HG03378 (cell line): ENCODE measurements around the gene FSD1L.
"Not testable (repeated sequence)": the region's sequence is repeated elsewhere in the genome, so short reads cannot be mapped to it uniquely, and the experiment has no call there.

Experiments used
- ATAC-seq: cut with Tn5 transposase; IDR thresholded peaks from one replicate; pipeline ENCODE4 v1.9.1; 2021; ENCODE audit warnings: mild to moderate bottlenecking, moderate library complexity; ENCODE audit not compliant: unreplicated experiment

The FSD1L gene

DNA sequence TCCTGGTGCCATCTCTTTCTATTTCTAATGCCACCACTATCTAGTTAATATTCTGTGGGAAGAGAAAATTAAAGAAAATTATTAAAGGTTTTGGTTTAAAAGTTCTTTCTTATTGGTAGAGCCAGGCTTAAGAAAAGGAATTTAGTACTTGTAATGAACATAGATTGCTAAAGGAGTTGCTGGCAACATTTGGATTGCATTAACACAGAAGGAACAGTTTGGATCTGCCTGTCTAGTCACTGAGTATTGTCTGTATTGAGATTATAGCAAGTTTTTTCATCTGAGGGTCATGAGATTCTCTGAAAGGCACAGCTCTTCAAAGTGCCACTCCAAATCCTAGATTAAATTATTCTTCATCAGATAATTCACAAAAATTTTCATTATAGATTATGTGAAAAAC is 32.0 kb downstream of the FSD1L start:
- ATAC-seq = no peak

DNA sequence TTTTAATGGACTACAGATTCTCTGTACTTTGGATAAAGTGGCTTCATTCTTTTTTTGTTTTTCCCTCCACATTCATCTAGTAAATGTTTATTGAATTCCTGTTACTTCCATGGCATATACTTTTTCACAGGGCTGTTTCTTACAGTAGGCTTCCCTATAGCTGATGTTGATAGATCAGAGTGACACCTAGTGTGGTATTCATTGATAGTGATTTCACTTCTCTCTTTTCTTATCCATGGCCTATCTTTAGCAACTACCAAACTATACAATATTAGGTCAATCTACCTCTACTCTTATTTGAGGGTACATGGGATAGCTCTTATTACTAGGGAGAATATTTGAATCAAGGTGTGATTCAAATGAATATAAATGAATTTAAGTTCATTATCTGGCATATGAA is 35.8 kb downstream of the FSD1L start:
- peak; percentile 77 for ATAC-seq

DNA sequence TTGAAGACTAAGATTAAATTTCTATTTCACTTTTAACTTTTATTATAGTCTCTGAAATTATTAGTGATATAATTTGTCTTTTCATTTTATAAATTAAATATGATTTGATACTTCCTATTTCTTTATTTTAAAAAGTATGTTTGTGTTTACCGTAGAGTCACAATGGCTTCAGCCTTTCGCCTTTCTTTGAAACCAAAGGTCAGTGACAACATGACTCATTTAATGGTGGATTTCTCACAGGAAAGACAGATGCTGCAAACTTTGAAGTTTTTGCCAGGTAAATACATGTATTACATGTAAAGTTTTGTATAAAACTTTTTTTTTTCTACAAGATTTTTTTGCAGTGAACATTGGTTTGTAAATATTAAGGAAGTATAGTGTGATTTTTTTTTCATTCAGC is 36.4 kb downstream of the FSD1L start:
- no peak for ATAC-seq

DNA sequence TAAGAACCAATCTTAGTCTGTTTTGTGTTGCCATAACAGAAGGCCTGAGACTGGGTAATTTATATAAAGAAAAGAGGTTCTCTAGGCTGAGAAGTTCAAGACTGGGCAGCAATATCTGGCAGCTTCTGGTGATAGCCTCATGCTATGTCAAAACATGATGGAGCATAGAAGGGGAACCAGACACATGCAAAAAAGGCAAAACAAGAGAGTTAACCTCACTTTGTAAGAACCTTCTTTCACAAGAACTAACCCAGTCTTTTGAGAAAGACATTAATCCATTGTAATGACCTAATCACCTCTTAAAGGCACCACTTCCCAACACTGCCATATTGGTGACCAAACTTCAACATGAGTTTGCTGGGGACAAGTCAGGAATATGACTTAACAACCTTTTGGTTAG is 37.3 kb downstream of the FSD1L start:
- ATAC-seq = no peak

DNA sequence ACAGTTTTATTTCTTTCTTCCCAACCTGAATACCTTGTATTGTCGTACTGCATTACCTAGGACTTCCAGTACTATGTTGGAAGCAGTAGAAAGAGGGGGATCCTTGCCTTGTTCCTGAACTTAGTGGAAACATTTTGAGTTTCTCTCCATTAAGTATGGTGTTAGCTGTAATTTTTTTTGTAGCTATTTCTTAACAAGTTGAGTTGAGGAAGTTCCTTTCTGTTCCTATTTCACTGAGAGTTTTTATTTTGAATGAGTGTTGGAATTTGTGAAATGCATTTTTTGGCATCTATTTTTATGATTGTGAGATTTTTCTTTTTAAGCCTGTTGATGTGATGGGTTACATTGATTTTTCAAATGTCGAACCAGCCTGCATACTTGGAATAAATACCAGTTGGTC is 49.0 kb downstream of the FSD1L start:
- no peak for ATAC-seq

DNA sequence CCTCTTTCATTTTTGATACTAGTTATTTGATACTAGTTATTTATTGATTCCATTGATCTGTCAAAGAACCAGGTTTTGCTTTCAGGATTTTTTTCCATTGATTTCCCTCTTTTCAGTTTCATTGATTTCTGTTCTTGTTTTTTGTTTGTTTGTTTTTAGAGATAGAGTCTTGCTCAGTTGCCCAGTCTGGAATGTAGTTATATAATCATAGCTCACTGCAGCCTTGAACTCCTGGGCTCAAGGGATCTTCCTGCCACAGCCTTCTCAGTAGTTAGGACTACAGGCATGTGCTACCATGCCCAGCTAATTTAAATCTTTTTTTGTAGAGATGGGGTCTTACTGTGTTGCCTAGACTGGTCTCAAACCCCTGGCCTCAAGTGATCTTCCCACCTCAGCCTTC is 49.9 kb downstream of the FSD1L start:
- no peak for ATAC-seq

DNA sequence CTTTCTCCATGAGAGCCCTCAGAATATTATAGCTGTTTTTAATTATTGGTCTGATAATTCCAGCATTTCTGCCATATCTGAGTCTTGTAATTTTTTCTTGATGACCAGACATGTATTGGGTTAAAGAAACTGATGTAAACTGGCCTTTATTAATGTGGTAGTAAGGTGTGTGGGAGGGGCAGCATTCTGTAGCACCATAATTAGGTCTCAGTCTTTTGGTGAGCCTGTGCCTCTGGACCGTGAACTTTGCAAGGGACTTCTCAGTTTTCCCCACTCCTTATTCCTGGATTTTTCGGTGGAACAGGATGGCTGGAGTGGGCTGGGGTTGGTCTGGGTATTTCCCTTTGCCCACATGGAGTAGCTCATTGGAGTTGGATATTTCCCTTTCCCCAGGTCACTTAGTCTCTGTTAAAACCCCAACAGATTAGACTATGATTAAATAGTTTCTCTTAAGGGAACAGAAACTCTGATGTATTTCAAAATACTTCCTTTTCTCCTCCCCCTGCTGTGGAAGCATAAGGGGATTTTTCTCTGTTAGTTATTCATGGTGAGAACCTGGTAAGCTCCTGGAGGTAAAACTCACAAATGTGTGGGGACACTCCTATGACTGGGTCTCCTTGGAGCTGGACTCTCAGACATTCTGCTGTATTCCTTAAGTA is 52.4 kb downstream of the FSD1L start:
- peak; percentile 94 for ATAC-seq

DNA sequence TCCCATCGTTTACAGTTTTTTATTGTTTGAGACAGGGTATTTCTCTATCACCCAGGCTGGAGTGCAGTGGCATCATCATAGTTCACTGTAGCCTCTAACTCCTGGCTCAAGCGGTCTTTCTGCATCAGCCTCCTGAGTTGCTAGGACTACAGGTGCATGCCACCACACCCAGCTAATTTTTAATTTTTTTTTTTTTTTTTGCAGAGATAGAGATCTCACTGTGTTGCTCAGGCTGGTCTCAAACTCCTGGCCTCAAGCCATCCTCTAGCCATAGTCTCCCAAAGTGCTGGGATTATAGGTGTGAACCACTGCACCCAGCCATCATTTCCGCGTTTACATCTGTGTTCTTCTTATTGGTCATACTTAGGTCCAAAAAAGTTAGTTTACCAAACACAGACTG is 53.6 kb downstream of the FSD1L start:
- ATAC-seq = no peak

DNA sequence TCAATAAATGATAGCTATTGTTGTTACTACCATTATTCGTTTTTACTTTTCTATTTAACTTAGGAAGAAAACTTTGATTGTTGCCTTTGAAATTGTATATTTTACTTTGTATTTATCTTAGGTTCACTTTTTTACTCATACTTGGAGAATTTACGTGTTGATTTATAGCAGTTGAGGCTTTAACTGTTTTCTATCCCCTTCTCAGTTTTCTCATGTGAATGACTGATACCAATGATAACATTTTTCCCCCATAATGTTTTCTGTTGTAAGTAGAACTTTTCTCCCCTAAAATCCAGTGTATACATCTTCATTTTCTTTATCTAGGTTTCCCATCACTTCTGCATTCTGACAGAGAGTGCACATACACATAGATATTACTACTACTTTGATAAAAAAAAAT is 54.4 kb downstream of the FSD1L start:
- no peak for ATAC-seq

DNA sequence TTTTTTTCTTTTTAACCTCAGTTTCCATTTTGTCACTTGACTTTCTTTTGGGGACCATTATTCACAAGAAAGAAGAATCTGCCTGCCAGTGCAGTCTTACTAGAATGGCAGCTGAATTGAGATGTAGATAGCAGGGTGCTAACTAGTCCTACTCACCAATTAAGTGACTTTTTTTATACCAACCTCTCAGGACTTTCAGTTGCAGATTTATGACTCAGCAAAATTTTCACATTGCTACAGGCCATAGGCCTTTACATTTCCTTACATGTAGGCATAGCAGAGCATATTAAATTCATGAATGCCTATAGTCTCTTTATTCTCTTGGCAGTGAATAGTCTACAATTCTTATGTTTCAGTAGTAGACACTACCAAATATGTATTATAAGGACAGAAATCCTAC is 56.0 kb downstream of the FSD1L start:
- ATAC-seq = peak; percentile 34

DNA sequence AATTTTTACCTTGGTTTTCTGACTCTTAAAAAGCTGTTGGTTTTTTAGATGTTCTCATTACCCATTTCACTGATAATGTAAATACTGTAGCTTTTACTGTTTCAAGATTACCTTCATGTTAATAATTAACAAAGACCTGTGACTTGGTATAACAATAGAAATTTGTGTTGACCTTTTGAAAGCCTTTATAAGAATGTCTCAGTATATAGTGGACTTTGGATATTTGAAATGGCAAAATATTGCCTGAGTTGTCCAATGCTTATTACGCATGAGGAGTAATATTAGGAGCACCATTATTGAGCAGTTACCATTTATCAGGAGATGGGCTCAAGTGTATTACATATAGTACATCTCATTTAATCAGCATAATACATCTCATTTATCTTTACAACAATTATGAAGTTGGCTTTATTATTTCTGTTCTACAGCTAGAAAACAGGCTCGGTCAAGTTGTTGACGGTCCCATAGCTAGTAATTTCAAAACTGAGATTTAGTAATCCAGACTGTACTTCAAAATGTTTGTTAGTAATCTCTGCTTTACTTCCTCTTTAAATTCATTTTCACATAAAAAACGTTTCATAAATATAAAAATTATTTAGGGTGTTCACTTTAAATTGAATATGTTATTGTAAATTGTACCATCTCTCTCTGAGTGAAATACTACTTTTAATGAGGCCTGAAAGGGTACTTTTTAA is 59.4 kb downstream of the FSD1L start:
- no peak for ATAC-seq

DNA sequence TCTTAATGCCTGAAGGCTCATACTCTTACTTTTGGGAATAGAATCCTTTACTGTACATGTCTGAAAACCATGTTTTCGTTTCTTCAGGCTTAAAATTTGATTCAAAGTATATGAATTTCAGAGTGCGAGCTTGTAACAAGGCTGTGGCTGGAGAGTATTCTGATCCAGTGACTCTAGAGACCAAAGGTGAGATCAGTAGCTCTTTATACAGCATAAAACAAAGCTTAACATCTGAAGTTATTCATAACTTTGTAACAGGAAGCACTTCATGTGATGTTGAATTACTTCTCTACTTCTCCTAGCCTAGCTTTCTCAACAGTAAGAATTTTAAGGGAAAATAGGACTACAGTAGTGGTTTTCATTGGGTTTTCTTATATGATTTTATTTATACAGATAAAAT is 60.7 kb downstream of the FSD1L start:
- no peak for ATAC-seq

DNA sequence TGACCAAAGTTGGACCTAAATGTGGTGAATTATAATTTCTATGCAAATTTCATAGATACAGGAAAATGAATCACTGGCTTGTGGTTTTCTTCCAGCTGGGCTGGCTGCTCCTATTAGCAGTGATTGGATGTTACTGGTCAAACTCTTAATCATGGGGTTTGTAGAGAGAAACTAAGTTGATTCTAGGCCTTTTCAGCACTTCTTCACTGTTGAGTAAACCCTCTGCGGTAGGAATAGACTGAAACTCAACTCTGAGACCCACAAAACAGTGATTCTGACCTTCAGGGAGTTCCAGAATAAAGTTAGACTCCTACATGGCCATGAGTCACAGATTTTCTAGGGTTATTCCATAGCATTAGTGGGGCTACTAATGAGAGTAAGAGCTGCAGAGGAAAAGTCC is 62.2 kb downstream of the FSD1L start:
- ATAC-seq = peak; percentile 85

DNA sequence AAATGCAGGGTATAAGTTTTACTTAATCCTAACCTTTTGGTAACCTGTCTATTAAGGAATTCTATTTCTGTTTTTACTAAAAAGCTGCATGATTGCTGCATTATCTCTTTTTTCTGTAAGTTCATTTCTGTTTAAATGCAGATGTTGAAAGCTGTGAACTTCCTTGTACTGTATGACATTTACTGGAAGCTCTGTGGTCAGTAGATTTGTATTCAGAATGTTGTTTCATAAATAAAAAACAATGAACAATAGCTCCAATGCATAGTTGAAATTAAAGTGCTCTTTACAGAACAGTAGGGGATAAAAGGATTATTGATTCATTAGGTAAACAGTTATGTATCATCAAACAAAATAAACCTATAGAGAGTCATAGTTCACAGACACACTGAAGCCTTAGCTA is 63.6 kb downstream of the FSD1L start:
- ATAC-seq = no peak

DNA sequence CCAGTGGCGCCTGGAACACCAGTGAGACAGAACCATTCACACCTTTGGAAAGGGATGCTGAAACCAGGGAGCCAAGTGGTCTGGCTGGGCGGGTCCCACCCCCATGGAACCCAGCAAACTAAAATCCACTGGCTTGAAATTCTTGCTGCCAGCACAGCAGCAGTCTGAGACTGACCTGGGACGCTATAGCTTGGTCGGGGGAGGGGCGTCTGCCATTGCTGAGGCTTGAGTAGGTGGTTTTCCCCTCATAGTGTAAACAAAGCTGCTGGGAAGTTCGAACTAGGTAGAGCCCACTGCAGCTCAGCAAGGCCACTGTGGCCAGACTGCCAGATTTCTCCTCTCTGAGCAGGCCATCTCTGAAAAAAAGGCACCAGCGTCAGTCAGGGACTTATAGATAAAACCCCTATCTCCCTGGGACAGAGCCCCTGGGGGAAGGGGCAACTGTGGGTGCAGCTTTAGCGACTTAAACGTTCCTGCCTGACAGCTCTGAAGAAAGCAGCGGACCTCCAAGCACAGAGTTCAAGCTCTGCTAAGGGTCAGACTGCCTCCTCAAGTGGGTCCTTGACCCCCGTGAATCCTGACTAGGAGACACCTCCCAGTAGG is 68.1 kb downstream of the FSD1L start:
- ATAC-seq = no peak

DNA sequence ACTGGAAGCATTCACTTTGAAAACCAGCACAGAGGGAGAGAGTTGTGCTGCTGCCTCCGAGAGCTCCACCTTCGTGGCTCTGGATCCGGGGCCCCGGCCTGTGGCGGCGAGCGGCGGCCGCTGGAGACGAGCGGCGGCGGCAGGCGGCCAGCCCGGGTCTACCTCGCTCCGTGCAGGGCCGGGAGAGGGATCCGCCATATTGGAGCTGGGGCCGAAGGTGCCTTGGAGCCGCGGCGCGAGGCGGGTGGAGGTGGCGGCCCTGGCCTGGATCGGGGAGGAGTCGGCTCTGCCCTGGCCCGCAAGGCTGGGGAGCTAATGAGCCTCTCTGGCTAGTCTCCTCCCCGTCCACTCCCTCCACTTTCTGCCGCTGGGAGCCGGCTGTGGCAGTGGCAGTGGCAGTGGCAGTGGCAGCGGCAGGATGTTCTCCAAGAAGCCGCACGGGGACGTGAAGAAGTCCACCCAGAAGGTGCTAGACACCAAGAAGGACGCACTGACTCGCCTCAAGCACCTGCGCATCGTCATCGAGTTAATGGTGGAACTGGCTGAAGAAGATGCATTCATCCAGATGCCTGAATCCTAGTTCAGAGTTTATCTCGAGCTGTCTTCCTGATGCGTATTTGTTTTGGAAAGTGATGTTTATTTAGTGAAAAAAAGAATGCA is 72.0 kb downstream of the FSD1L start:
- ATAC-seq = not testable (repeated sequence)

DNA sequence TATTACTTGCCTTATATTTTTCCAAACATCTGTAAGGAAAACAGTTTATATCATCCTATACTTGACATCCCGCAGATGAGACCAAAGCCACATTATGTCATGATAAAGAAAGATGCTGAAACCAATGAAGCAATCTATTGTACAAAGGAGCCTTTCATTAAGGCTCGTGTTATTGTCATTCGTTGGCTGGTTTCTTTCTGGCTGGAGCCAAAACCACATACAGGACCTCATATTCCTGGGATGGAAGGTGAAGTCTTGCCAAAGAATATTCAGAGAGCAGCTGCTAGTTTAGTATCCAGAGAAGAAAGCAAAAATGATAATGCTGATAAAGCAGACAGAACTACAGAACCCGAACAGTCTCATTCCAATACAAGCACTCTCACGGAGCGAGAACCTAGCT is 73.2 kb downstream of the FSD1L start:
- not testable (repeated sequence) for ATAC-seq

DNA sequence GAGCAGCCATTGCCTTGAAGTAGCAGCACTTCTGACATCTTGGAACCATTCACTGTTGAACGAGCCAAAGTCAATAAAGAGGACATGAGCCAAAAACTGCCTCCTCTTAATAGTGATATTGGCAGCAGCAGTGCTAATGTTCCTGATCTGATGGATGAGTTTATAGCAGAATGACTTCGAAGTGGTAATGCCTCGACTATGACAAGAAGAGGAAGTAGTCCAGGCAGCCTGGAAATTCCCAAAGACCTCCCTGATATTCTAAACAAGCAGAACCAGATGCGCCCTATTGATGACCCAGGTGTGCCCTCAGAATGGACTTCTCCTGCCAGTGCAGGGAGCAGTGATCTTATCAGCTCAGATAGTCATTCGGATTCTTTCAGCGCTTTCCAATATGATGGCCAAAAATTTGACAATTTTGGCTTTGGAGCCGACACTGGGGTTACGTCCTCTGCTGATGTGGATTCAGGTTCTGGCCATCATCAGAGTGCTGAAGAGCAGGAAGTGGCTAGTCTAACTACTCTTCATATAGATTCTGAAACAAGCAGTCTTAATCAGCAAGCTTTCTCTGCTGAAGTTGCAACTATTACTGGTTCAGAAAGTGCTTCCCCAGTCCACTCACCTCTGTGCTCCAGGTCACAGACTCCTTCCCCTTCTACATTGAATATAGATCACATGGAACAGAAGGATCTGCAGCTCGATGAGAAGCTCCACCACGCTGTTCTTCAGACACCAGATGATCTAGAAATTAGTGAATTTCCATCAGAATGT is 75.0 kb downstream of the FSD1L start:
- peak; percentile 96 for ATAC-seq

DNA sequence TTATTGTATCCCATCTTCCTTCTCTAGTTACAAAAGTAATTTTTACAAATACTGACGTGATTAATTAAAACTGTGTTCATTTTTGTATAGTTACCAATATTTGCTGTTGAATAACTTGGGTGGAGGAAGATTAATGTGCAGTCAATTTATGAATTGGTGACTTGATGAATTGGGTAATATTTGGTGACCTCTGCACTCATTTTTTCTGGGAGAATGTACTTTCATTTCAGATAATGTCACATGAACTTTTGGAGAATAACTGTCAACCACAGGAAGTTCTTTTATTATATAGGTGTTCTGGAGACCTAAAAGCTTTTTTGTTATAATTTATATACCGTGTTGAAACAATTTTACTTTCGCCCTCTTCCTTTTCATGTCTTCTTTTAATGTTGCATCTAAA is 83.7 kb downstream of the FSD1L start:
- no peak for ATAC-seq

DNA sequence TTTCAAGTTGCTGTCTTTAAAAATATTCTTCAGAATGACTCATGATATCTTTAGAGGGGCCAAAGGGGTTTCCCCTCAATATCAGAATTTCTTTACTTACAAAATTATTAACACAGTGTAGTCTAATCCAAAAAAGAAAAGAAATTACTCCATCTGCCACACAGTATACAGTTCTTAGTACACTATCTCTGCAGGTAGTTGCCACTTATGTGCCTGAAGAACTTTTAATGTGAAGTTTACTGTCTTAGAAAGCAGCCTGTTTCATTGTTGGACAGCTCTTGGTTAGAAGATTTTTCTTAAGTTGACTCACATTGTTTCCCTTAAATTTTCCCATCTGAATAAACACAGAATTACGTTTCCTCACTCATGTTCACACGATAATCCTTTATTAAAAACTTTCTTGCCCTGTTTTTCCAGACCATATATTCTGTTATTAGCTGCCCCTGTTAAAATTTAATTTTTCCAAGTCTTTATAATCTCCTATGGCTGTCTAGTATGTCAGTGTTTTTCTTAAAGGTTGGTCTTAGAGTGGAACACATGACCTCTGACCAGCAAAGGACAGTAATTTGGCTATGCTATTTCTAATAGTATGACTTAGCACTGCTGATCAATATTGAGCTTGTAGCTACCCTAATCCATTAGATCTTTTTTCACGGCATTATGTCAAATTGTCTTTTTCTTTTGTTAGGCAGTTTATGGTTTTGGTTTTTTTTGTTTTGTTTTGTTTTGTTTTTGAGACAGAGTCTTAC is 88.3 kb downstream of the FSD1L start:
- ATAC-seq = peak; percentile 73
